Neuronal stem cell (in vitro differentiated cells): ENCODE results near the gene FAM20C.

ENCODE experiments used
- DNase-seq: peaks from one replicate; pipeline ENCODE4 v3.0.0-alpha.2; 2013; ENCODE audit warnings: low spot score
- H2AFZ ChIP-seq: one replicate; pipeline ENCODE4 v1.6.1; 2013; ENCODE audit warnings: mild to moderate bottlenecking, low read length, inconsistent platforms
- H2AK5ac ChIP-seq: 2 replicates; pipeline ENCODE4 v1.6.1; 2013; ENCODE audit warnings: low read depth, mild to moderate bottlenecking, inconsistent platforms, low read length, moderate library complexity, mixed read lengths
- H2BK120ac ChIP-seq: 2 replicates; pipeline ENCODE4 v1.6.1; 2013; ENCODE audit warnings: low read depth, mild to moderate bottlenecking, inconsistent platforms, low read length, moderate library complexity, mixed read lengths
- H2BK12ac ChIP-seq: one replicate; pipeline ENCODE4 v1.6.1; 2013; ENCODE audit warnings: low read length, inconsistent platforms
- H2BK15ac ChIP-seq: 2 replicates; pipeline ENCODE4 v1.6.1; 2013; ENCODE audit warnings: mild to moderate bottlenecking, low read length, inconsistent platforms, mixed read lengths
- H2BK5ac ChIP-seq: one replicate; pipeline ENCODE4 v1.6.1; 2013; ENCODE audit warnings: inconsistent platforms, mild to moderate bottlenecking, low read length, moderate library complexity
- H3K14ac ChIP-seq: one replicate; pipeline ENCODE4 v1.6.1; 2013; ENCODE audit warnings: low read length, inconsistent platforms
- H3K18ac ChIP-seq: 2 replicates; pipeline ENCODE4 v1.6.1; 2013; ENCODE audit warnings: low read length, inconsistent platforms
- H3K23ac ChIP-seq: 2 replicates; pipeline ENCODE4 v1.6.1; 2013; ENCODE audit warnings: low read depth, mild to moderate bottlenecking, mixed read lengths, low read length, inconsistent platforms; ENCODE audit not compliant: poor library complexity
- H3K27ac ChIP-seq: replicated peaks from 3 replicates; pipeline ENCODE4 v1.5.1; 2013; ENCODE audit warnings: low read length, inconsistent platforms
- H3K27me3 ChIP-seq, 3 experiments: 2 replicates each; pipeline ENCODE4 v1.6.1; 2013; ENCODE audit warnings: low read length in 3 of 3, mild to moderate bottlenecking in 2 of 3, inconsistent platforms in 1 of 3, low read depth in 1 of 3, mixed read lengths in 1 of 3, moderate library complexity in 1 of 3; ENCODE audit not compliant: control insufficient read depth in 3 of 3, insufficient read depth in 3 of 3
- H3K36me3 ChIP-seq, 2 donors: replicated peaks in 1 of 2; 2 replicates each; pipeline ENCODE4 v1.6.1; 2013; ENCODE audit warnings: low read length in 2 of 2; ENCODE audit not compliant: control insufficient read depth in 2 of 2, insufficient read depth in 2 of 2
- H3K4ac ChIP-seq: 2 replicates; pipeline ENCODE4 v1.6.1; 2013; ENCODE audit warnings: inconsistent platforms, mild to moderate bottlenecking, low read length, moderate library complexity
- H3K4me1 ChIP-seq, 2 donors: 1 replicate in 1 of 2; 2 replicates in 1 of 2; pipeline ENCODE4 v1.6.1; 2013; ENCODE audit warnings: low read length in 2 of 2, low read depth in 1 of 2; ENCODE audit not compliant: control insufficient read depth in 2 of 2, insufficient read depth in 1 of 2
- H3K4me2 ChIP-seq: one replicate; pipeline ENCODE4 v1.6.1; 2013; ENCODE audit warnings: mild to moderate bottlenecking, low read length, inconsistent platforms; ENCODE audit not compliant: insufficient read depth, poor library complexity, severe bottlenecking
- H3K4me3 ChIP-seq, 2 donors: 2 replicates each; pipeline ENCODE4 v1.5.1; 2013; ENCODE audit warnings: low read length in 2 of 2, mild to moderate bottlenecking in 2 of 2, inconsistent platforms in 1 of 2, moderate library complexity in 1 of 2
- H3K79me1 ChIP-seq: one replicate; pipeline ENCODE4 v1.6.1; 2013; ENCODE audit warnings: low read depth, mild to moderate bottlenecking, inconsistent platforms, low read length, moderate library complexity
- H3K9ac ChIP-seq: one replicate; pipeline ENCODE4 v1.6.1; 2013; ENCODE audit warnings: mild to moderate bottlenecking, low read depth, low read length, inconsistent platforms; ENCODE audit not compliant: poor library complexity
- H3K9me3 ChIP-seq, 2 donors: replicated peaks in 1 of 2; 2 replicates each; pipeline versions ENCODE3 to v1.6.1; 2013; ENCODE audit warnings: low read length in 2 of 2, mild to moderate bottlenecking in 2 of 2, inconsistent platforms in 1 of 2, low read depth in 1 of 2, mixed read lengths in 1 of 2, moderate library complexity in 1 of 2; ENCODE audit not compliant: control insufficient read depth in 2 of 2, insufficient read depth in 1 of 2
- H4K8ac ChIP-seq: one replicate; pipeline ENCODE4 v1.6.1; 2013; ENCODE audit warnings: low read depth, mild to moderate bottlenecking, inconsistent platforms, low read length, moderate library complexity
- H4K91ac ChIP-seq: one replicate; pipeline ENCODE4 v1.6.1; 2013; ENCODE audit warnings: low read length, low read depth, mild to moderate bottlenecking, inconsistent platforms; ENCODE audit not compliant: poor library complexity
- WGBS, 2 donors: extraction: QIAGEN DNeasy Blood & Tissue Kit; methylation state at CpG; one replicate each; pipeline ENCODE4 v1.1.7; 2013; ENCODE audit warnings: missing lambda C conversion rate in 2 of 2, mixed read lengths in 1 of 2; ENCODE audit not compliant: insufficient read length in 2 of 2, insufficient replicate concordance in 1 of 2; ENCODE audit errors: extremely low coverage in 2 of 2; 5-methylcytosine and 5-hydroxymethylcytosine counted together

The FAM20C gene

GRCh38 chr7:171364-171904 is 20.9 kb upstream of the FAM20C start:
- Histone ChIP-seq H3K79me1 (peaks cover 2% of the 10 kb centered on the region), H2BK12ac (peak overlapping the region; percentile 16), H3K27me3 (peaks cover 0 to 25% (median 0%) of the 10 kb centered on the region in 3 experiments), H3K4me2 (no peak overlapping the region), H3K36me3 (no peaks in the 10 kb centered on the region), H3K4me1 (peaks cover under 1 to 7% of the 10 kb centered on the region in 2 donors), H3K9me3 (peaks cover 0 to 4% of the 10 kb centered on the region in 2 donors), H4K8ac (no peak overlapping the region), H3K9ac (peak overlapping the region; percentile 44), H3K4ac (no peak overlapping the region), H4K91ac (no peak overlapping the region), H3K4me3 (no peak overlapping the region), H2AK5ac (peak overlapping the region; percentile 63), H2BK5ac (no peak overlapping the region), H2BK120ac (no peak overlapping the region), H3K23ac (peak overlapping the region; percentile 85), H2AFZ (no peak overlapping the region), H3K14ac (peak overlapping the region; percentile 82), H3K27ac (no peak overlapping the region), H2BK15ac (peak overlapping the region; percentile 85), H3K18ac (peak overlapping the region; percentile 83)
- no CpG with 5 or more reads among the region's 27 CpGs for WGBS, 2 donors
- no peak for DNase-seq

DNA sequence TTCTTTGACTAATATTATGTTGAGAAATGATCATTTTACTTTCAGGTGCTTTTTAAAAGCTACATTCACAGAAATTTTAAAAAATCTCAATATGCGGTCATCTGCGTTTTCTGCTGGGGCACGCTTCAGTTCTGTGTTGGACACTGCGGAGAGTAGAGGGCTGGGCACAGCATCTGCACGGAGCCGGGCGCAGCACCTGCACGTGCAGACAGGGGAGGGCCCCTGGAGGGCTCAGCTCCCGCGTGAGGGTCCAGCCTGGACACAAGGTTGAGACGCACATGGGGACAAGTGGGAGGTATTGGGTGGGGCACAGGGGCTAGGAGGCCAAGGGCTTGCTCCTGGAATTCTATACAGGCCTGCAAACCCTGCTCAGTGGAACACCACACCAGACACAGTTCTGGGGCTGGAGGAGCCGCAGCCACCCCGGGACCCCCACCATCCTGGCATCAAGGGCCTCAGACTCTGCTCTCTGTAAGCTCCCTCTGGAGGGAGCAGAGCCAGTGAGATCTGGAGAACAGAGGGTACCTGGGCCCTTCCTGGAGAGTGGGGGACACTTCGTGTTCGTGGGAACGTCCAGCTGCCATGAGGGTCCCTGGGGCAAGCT is 20.4 kb upstream of the FAM20C start:
- Histone ChIP-seq H3K36me3 (no peaks in the 10 kb centered on the region), H2BK12ac (peak overlapping the region; percentile 41), H3K79me1 (peaks cover 2% of the 10 kb centered on the region), H4K8ac (no peak overlapping the region), H3K4me3 (no peak overlapping the region), H3K23ac (peak overlapping the region; percentile 85), H3K18ac (peak overlapping the region; percentile 31), H4K91ac (peak overlapping the region; percentile 72), H3K4me2 (no peak overlapping the region), H3K27ac (no peak overlapping the region), H2AFZ (no peak overlapping the region), H2BK5ac (no peak overlapping the region), H2BK15ac (peak overlapping the region; percentile 85), H3K9ac (no peak overlapping the region), H2BK120ac (no peak overlapping the region), H3K4ac (no peak overlapping the region), H3K27me3 (peaks cover 0 to 30% (median 0%) of the 10 kb centered on the region in 3 experiments), H3K4me1 (peaks cover 0 to 5% of the 10 kb centered on the region in 2 donors), H3K14ac (no peak overlapping the region), H3K9me3 (peaks cover 0 to 4% of the 10 kb centered on the region in 2 donors), H2AK5ac (peak overlapping the region; percentile 40)
- no peak for DNase-seq
- no CpG with 5 or more reads among the region's 16 CpGs for WGBS, 2 donors

- H4K8ac ChIP-seq, result peak overlapping the region; percentile 3
- H2BK5ac ChIP-seq, result peak overlapping the region; percentile 24
- peaks cover 2% of the 10 kb centered on the region for H3K79me1 ChIP-seq
- H2BK120ac ChIP-seq, result no peak overlapping the region
- no peak for DNase-seq
- H3K18ac ChIP-seq, result peak overlapping the region; percentile 87
- H3K4me3 ChIP-seq, result peak overlapping the region in 1 of 2 donors; percentile 31
- H2BK15ac ChIP-seq, result peak overlapping the region; percentile 84
- WGBS, 2 donors, result no CpG with 5 or more reads among the region's 29 CpGs
- peak overlapping the region; percentile 79 for H3K14ac ChIP-seq
- H3K9me3 ChIP-seq, result peaks cover 0 to 4% of the 10 kb centered on the region in 2 donors
- no peaks in the 10 kb centered on the region for H3K36me3 ChIP-seq
- H3K23ac ChIP-seq, result peak overlapping the region; percentile 62
- peak overlapping the region; percentile 95 for H2AK5ac ChIP-seq
- no peak overlapping the region for H3K4me2 ChIP-seq
- H3K9ac ChIP-seq, result peak overlapping the region; percentile 18
- peak overlapping the region; percentile 40 for H2AFZ ChIP-seq
- no peak overlapping the region for H4K91ac ChIP-seq
- H2BK12ac ChIP-seq, result peak overlapping the region; percentile 80
- H3K4me1 ChIP-seq, result peaks cover 0 to 5% of the 10 kb centered on the region in 2 donors
- no peak overlapping the region for H3K27ac ChIP-seq
- peaks cover 0 to 42% (median 0%) of the 10 kb centered on the region in 3 experiments for H3K27me3 ChIP-seq
- H3K4ac ChIP-seq, result peak overlapping the region; percentile 76
These were observed 19.0 kb upstream of the FAM20C start for GRCh38 chr7:173209-173918.

DNA sequence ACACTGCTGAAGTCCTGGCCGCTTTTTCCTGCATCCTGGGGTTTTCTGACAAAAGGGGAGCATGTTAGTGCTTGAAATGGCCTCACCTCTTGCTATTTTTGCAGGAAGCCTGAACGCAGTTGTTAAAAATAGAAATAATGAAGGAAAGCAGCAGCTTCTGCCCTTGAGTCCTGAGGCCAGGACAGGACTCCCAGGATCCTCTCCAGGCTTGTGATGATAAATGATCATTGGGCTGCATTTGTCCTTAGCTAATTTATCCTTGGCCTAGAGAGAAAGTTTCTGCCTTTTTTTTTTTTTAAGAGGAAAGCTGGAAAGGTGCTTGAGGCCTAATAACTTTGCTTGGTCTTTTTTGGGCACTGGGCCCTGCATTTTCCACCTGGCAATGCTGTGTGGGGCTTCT is 17.7 kb upstream of the FAM20C start:
- H4K8ac ChIP-seq, result no peak overlapping the region
- WGBS, 2 donors, result no CpG with 5 or more reads among the region's 2 CpGs

More for the DNA sequence above, 17.7 kb upstream of the FAM20C start:
- Histone ChIP-seq H3K9me3 (peaks cover 0 to 4% of the 10 kb centered on the region in 2 donors), H3K27ac (no peak overlapping the region), H3K27me3 (peaks cover 0 to 55% (median 0%) of the 10 kb centered on the region in 3 experiments), H3K4me2 (no peak overlapping the region), H2BK120ac (no peak overlapping the region), H4K91ac (no peak overlapping the region), H2BK15ac (no peak overlapping the region), H2AK5ac (no peak overlapping the region), H3K36me3 (no peaks in the 10 kb centered on the region), H3K4me3 (no peak overlapping the region), H3K79me1 (peaks cover 2% of the 10 kb centered on the region), H3K18ac (no peak overlapping the region), H2BK5ac (no peak overlapping the region), H3K23ac (peak overlapping the region; percentile 19), H2AFZ (no peak overlapping the region), H3K9ac (no peak overlapping the region), H3K4me1 (peaks cover 0 to 5% of the 10 kb centered on the region in 2 donors), H3K14ac (no peak overlapping the region), H2BK12ac (no peak overlapping the region), H3K4ac (no peak overlapping the region)
- DNase-seq, result no peak
